PC-3 (cell line): Measurements from ENCODE around the gene TMEM218. TPM values are rescaled to one million over a fixed set of nuclear protein-coding genes. Genes with fewer than 3 reads are reported as not detected.
A peak's percentile ranks its signal among the peaks of the same experiment; 100 is the strongest.

ENCODE experiments used
- ATAC-seq: fragments of 200-7000 bp; cut with Tn5 transposase; 2 replicates; pipeline ENCODE4 v1.9.1; 2020; ENCODE audit warnings: mild to moderate bottlenecking, moderate library complexity
- BruUV-seq: library from RNA; stranded (reverse); fragments of 400-500 nt; replicated peaks from 2 replicates; lab custom pipeline; 2021; lab: Mats Ljungman, UMichigan
- CTCF ChIA-PET: fragments of 300-600 bp; sonication (Branson Sonifier 250); formaldehyde crosslinking; loops from one replicate; lab custom pipeline; 2022; ENCODE audit warnings: antibody characterized with exemption; lab: Charles Lee
- POLR2A ChIA-PET: fragments of 300-600 bp; sonication (Branson Sonifier 250); formaldehyde crosslinking; loops from one replicate; lab custom pipeline; 2022; ENCODE audit warnings: antibody characterized with exemption; ENCODE audit not compliant: unreplicated experiment; lab: Charles Lee
- DNase-seq: peaks from one replicate; pipeline ENCODE4 v3.0.0-alpha.2; 2015
- H2AFZ ChIP-seq: fragments of 300-600 bp; sonication (generic); 2 replicates; pipeline ENCODE4 v1.6.0; 2016; ENCODE audit warnings: antibody characterized with exemption, low read length
- H3F3A ChIP-seq: fragments of 300-600 bp; sonication (generic); one replicate; pipeline ENCODE4 v1.6.0; 2017; ENCODE audit warnings: antibody characterized with exemption, low read length, control low read depth, mild to moderate bottlenecking; ENCODE audit not compliant: unreplicated experiment
- H3K27ac ChIP-seq: fragments of 300-600 bp; sonication (generic); 2 replicates; pipeline ENCODE4 v1.5.1; 2016; ENCODE audit warnings: mild to moderate bottlenecking, low read length
- H3K27me3 ChIP-seq: fragments of 300-600 bp; sonication (generic); 2 replicates; pipeline ENCODE4 v1.6.1; 2016; ENCODE audit warnings: low read length, mixed read lengths
- H3K36me3 ChIP-seq: fragments of 300-600 bp; sonication (generic); 2 replicates; pipeline ENCODE4 v1.6.1; 2016; ENCODE audit warnings: low read depth, mixed run types, low read length, mixed read lengths
- H3K4me1 ChIP-seq: fragments of 300-600 bp; sonication (generic); 2 replicates; pipeline ENCODE4 v1.5.1; 2016; ENCODE audit warnings: low read length; ENCODE audit not compliant: insufficient read depth
- H3K4me2 ChIP-seq: fragments of 300-600 bp; sonication (generic); 2 replicates; pipeline ENCODE4 v1.6.0; 2016; ENCODE audit warnings: low read length
- H3K4me3 ChIP-seq: fragments of 300-600 bp; sonication (generic); 2 replicates; pipeline ENCODE4 v1.5.1; 2016; ENCODE audit warnings: mild to moderate bottlenecking, low read length, mixed read lengths
- H3K79me2 ChIP-seq: fragments of 300-600 bp; sonication (generic); 2 replicates; pipeline ENCODE4 v1.6.1; 2017; ENCODE audit warnings: low read length, mixed read lengths
- H3K9ac ChIP-seq: fragments of 300-600 bp; sonication (generic); 2 replicates; pipeline ENCODE4 v1.6.0; 2016; ENCODE audit warnings: mild to moderate bottlenecking, low read length
- H3K9me2 ChIP-seq: fragments of 300-600 bp; sonication (generic); replicated peaks from 2 replicates; pipeline ENCODE4 v1.6.1; 2016; ENCODE audit warnings: mixed run types, low read length, mixed read lengths
- H3K9me3 ChIP-seq: fragments of 300-600 bp; sonication (generic); 2 replicates; pipeline ENCODE4 v1.6.1; 2016; ENCODE audit warnings: low read length, mixed read lengths
- H4K20me1 ChIP-seq: fragments of 300-600 bp; sonication (generic); 2 replicates; pipeline ENCODE4 v1.6.1; 2016; ENCODE audit warnings: low read length, mixed read lengths
- EZH2 ChIP-seq: fragments of 300-600 bp; sonication (generic); IDR thresholded peaks from one replicate; pipeline ENCODE4 v1.6.1; 2017; ENCODE audit warnings: antibody characterized with exemption, mild to moderate bottlenecking, low read length; ENCODE audit not compliant: unreplicated experiment
- EZH2phosphoT487 ChIP-seq: fragments of 300-600 bp; sonication (generic); IDR thresholded peaks from 2 replicates; pipeline ENCODE4 v1.6.1; 2018; ENCODE audit warnings: mild to moderate bottlenecking, antibody characterized with exemption, low read length, borderline replicate concordance
- intact Hi-C: fragments of 100-400 bp; cut with micrococcal nuclease; formaldehyde crosslinking; loops from 2 replicates; pipeline ENCODE4 v1.9.0; 2023
- total RNA-seq: library from RNA; depleted of rRNA; stranded (reverse); fragments of >200 nt; gene quantifications from 2 replicates; pipeline ENCODE4 v1.2.3, GENCODE V29; 2014
- TF ChIP-seq, protein P1 (sequence below): fragments of 300-600 bp; sonication (generic); conservative IDR thresholded peaks from 2 replicates; pipeline ENCODE4 v1.5.1; 2017; ENCODE audit warnings: antibody characterized with exemption, low read depth, mild to moderate bottlenecking, low read length

TMEM218 gene
- total RNA-seq, 1 experiment from 2014 or later, result 37.0 TPM

GRCh38 chr11:125085301-125086081, 25.9 kb downstream of the TMEM218 start:
- no peak overlapping the region for H3K4me2 ChIP-seq
- no peaks in the 10 kb centered on the region for H3K9me2 ChIP-seq
- CTCF ChIA-PET, result no interaction called here
- intact Hi-C loops, result no loop called here
- no peaks in the 10 kb centered on the region for H3K36me3 ChIP-seq
- no peak overlapping the region for H3K9ac ChIP-seq
- no peaks in the 10 kb centered on the region for H3K79me2 ChIP-seq
- peaks cover 22% of the 10 kb centered on the region for H3K4me1 ChIP-seq
- H4K20me1 ChIP-seq, result no peaks in the 10 kb centered on the region
- H3K4me3 ChIP-seq, result no peak overlapping the region
- POLR2A ChIA-PET, result no interaction called here
- no peak overlapping the region for H2AFZ ChIP-seq
- no peak overlapping the region for H3K27ac ChIP-seq
- BruUV-seq, result no TSS peak
- H3K9me3 ChIP-seq, result no peaks in the 10 kb centered on the region
- H3F3A ChIP-seq, result no peaks in the 10 kb centered on the region
- TF ChIP-seq EZH2phosphoT487, result no peak
- TF ChIP-seq, protein P1, sequence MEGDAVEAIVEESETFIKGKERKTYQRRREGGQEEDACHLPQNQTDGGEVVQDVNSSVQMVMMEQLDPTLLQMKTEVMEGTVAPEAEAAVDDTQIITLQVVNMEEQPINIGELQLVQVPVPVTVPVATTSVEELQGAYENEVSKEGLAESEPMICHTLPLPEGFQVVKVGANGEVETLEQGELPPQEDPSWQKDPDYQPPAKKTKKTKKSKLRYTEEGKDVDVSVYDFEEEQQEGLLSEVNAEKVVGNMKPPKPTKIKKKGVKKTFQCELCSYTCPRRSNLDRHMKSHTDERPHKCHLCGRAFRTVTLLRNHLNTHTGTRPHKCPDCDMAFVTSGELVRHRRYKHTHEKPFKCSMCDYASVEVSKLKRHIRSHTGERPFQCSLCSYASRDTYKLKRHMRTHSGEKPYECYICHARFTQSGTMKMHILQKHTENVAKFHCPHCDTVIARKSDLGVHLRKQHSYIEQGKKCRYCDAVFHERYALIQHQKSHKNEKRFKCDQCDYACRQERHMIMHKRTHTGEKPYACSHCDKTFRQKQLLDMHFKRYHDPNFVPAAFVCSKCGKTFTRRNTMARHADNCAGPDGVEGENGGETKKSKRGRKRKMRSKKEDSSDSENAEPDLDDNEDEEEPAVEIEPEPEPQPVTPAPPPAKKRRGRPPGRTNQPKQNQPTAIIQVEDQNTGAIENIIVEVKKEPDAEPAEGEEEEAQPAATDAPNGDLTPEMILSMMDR, result no peak
- TF ChIP-seq EZH2, result no peak
- ATAC-seq (no peak), DNase-seq (no peak)
- no peaks in the 10 kb centered on the region for H3K27me3 ChIP-seq

GRCh38 chr11:125084761-125085231, 26.6 kb downstream of the TMEM218 start:
- Histone ChIP-seq H3K27me3 (no peaks in the 10 kb centered on the region), H3K9me3 (no peaks in the 10 kb centered on the region), H4K20me1 (no peaks in the 10 kb centered on the region), H3K4me3 (no peak overlapping the region), H3F3A (no peaks in the 10 kb centered on the region), H3K9me2 (no peaks in the 10 kb centered on the region), H3K79me2 (no peaks in the 10 kb centered on the region), H2AFZ (no peak overlapping the region), H3K27ac (no peak overlapping the region), H3K9ac (no peak overlapping the region), H3K36me3 (no peaks in the 10 kb centered on the region), H3K4me1 (peaks cover 22% of the 10 kb centered on the region), H3K4me2 (no peak overlapping the region)
- intact Hi-C loops, result no loop called here
- TF ChIP-seq, protein P1, result no peak
- TF ChIP-seq EZH2, result no peak
- no peak for TF ChIP-seq EZH2phosphoT487
- ChIA-PET POLR2A (no interaction called here), CTCF (no interaction called here)
- no TSS peak for BruUV-seq
- no peak for ATAC-seq
- no peak for DNase-seq

- Histone ChIP-seq H3K27ac (peak overlapping the region; percentile 95), H3K4me1 (peaks cover 22% of the 10 kb centered on the region), H4K20me1 (no peaks in the 10 kb centered on the region), H3K9me2 (no peaks in the 10 kb centered on the region), H3K4me3 (no peak overlapping the region), H3K79me2 (no peaks in the 10 kb centered on the region), H3K4me2 (no peak overlapping the region), H3K9ac (peak overlapping the region; percentile 70), H3K9me3 (no peaks in the 10 kb centered on the region), H3F3A (no peaks in the 10 kb centered on the region), H2AFZ (no peak overlapping the region), H3K36me3 (no peaks in the 10 kb centered on the region), H3K27me3 (no peaks in the 10 kb centered on the region)
- intact Hi-C loops, result no loop called here
- no TSS peak for BruUV-seq
- TF ChIP-seq, protein P1, result no peak
- no peak for DNase-seq
- ChIA-PET CTCF (no interaction called here), POLR2A (no interaction called here)
- no peak for ATAC-seq
Observed at GRCh38 chr11:125084057-125084416, 27.4 kb downstream of the TMEM218 start.
